ENCODE measurements around the gene HDGFL2. TPM values are rescaled to one million over a fixed set of nuclear protein-coding genes. Genes with fewer than 3 reads are reported as not detected.

Gene HDGFL2
- total RNA-seq, 1 experiment from 2014 or later = 108 TPM

DNA sequence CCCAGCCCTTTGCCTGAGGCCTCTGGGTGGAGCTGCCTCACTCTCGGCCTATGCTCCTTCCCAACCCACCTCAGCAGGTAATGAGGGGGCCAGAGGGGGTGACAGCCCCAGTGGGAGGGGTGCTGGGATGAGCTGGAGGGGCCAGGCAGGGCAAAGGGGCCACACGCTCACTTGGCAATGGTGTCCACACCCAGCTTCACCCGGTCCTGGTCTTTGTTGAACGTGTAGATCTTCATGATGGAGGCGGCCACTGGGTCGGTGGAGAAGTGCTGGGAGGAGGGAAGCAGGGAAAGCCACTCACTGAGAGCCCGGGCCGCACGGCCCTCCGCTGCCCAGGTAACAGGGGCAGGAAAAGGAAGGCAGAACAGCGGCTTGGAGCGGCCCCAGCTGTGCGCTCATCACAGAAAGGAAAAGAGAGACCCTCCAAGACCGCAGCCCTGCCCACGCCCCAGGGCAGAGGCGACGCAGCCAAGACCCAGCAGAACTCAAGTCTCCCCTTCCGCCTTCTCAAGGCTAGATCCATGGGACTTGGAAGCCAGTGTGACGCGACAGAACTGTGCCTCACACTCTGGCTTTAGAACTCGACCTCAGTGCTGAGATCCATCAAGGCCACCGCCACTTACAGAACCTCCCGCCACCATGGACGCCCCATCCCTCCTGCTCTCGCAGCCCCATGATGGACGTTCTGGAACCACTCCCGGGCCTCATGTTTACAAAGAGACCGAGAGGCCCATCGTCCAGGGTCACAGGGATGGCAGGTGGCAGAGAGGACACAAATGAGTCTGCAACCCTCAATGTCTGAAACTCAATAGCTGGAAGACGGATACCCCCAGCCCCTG is 23.7 kb upstream of the HDGFL2 start:
- Histone ChIP-seq H3K4ac (ENCODE audit: low read depth, low read length) (no peak overlapping the region), H3K4me2 (ENCODE audit: insufficient read depth, insufficient read length, low read length) (no peak overlapping the region), H2BK5ac (ENCODE audit: insufficient read length, low read length) (no peak overlapping the region), H3K9me3 (ENCODE audit: control insufficient read depth, low read depth, low read length) (no peaks in the 10 kb centered on the region), H3K4me1 (ENCODE audit: insufficient read depth, low read length) (no peaks in the 10 kb centered on the region), H2AFZ (ENCODE audit: low read length) (no peak overlapping the region), H3K18ac (ENCODE audit: insufficient read length, low read depth, low read length) (no peak overlapping the region), H3K27ac (ENCODE audit: insufficient read length, low read depth, low read length) (no peak overlapping the region), H4K5ac (ENCODE audit: insufficient read length, low read depth, low read length) (no peak overlapping the region), H3K79me2 (ENCODE audit: insufficient read depth, low read length) (no peaks in the 10 kb centered on the region), H3K9ac (ENCODE audit: extremely low read depth, insufficient read length, low read length) (no peak overlapping the region), H3K79me1 (ENCODE audit: insufficient read depth, low read depth, low read length, poor library complexity, severe bottlenecking) (no peaks in the 10 kb centered on the region), H3T11ph (ENCODE audit: low read length) (no peak overlapping the region), H3K27me3 (ENCODE audit: insufficient read depth, low read length) (no peaks in the 10 kb centered on the region), H2BK15ac (ENCODE audit: low read depth, low read length) (no peak overlapping the region), H4K91ac (ENCODE audit: insufficient read length, low read depth, low read length) (no peak overlapping the region), H3K14ac (ENCODE audit: insufficient read depth, low read length) (no peak overlapping the region), H3K56ac (ENCODE audit: insufficient read length, low read depth, low read length) (no peak overlapping the region), H2BK20ac (ENCODE audit: low read depth, low read length, poor library complexity, severe bottlenecking) (no peak overlapping the region), H2AK5ac (ENCODE audit: insufficient read length, low read length) (no peak overlapping the region), H2BK12ac (ENCODE audit: insufficient read length, low read depth, low read length) (no peak overlapping the region), H2BK120ac (ENCODE audit: low read depth, low read length, poor library complexity, severe bottlenecking) (no peak overlapping the region), H3K23ac (ENCODE audit: insufficient read length, low read depth, low read length) (no peak overlapping the region), H3K23me2 (ENCODE audit: insufficient read length, low read depth, low read length, poor library complexity, severe bottlenecking) (no peaks in the 10 kb centered on the region), H4K8ac (replicated peaks; ENCODE audit: insufficient read length, low read depth, low read length) (no peak overlapping the region), H4K20me1 (ENCODE audit: control insufficient read depth, insufficient read depth, insufficient read length) (no peaks in the 10 kb centered on the region)
- H3K27me3 Mint-ChIP-seq (ENCODE audit: low read depth) = no peaks in the 10 kb centered on the region; the same call in 1 of the 2 replicates
- 0 out of 3 replicates have a peak, but pooled peaks have one; percentile 2 for TF ChIP-seq CTCF (conservative IDR thresholded peaks at IDR 0.05)
- peaks cover 15 to 62% (median 39%) of the 10 kb centered on the region in 3 experiments; a peak in 6 of 7 replicates for H3K36me3 Mint-ChIP-seq (ENCODE audit: insufficient read depth in 1 of 3, low read depth in 3 of 3)
- WGBS (ENCODE audit: extremely low coverage, insufficient read length, low lambda C conversion rate) = no CpG with 5 or more reads among the region's 30 CpGs
- H3K27ac Mint-ChIP-seq = peak overlapping the region in 1 of 3 experiments; percentile 75; a peak in 3 of 7 replicates
- no peaks in the 10 kb centered on the region for H3K9me3 Mint-ChIP-seq
- no peak overlapping the region for H3K4me3 Mint-ChIP-seq
- DNase-seq = no peak
- H3K4me1 Mint-ChIP-seq = no peaks in the 10 kb centered on the region

Data from H9 (cell line).